NCI-H82 treated with DMSO at 0.1 percent for 48 hours (cell line): ENCODE measurements around the gene ACTRT3.
A peak's percentile ranks its signal among the peaks of the same experiment; 100 is the strongest.

ENCODE experiments used
- DNase-seq: peaks from one replicate; lab custom pipeline; 2025; ENCODE audit not compliant: unreplicated experiment; lab: John Stamatoyannopoulos, UW

Gene ACTRT3

DNA sequence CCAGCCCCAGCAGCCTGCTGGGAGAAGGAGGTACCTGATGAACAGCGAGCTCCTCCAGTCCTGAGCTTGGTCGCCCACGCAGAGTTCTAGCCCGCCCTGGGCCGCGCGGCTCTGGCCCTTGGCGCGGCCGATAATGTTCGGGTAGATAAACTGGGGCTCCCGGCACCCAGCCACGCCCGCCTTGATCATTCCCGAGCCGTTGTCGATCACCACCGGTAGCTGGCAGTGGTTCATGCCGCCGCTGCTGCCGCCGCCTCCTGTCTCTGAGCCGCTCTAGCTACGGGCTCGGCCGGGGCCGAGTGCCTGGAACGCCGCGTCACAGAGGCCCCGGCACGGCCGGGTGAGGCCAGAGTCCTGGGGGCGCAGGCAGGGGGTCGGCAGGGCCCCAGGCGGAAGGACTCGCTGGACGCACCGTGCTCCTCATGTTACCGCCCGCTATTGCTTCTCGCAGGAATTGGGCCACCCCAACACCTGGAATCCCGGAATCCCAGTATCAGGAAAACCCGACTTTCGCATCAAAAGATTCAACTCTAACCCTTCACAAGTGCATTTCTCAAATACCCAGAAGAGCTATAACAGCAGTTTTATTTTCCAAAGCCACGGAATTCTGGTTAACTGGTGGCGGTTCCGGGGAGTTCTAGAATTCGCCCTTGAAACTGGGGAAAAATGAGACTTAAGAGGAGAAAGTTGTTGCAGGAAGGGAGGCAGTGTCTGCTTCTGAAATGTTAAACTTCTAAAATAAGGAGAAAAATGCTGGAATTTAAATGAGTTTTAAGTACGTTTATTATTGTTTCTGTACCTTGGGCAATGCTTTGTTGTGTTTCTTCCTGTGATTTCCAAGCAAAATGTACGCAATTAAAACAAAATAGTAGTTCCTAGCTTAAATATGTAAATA, at the start of gene ACTRT3:
ACTRT3 (minus strand) TSS at position 275 of the 895 bp plus-strand sequence; CDS start at position 234, 41 bp downstream.
- DNase-seq: peak; percentile 30

DNA sequence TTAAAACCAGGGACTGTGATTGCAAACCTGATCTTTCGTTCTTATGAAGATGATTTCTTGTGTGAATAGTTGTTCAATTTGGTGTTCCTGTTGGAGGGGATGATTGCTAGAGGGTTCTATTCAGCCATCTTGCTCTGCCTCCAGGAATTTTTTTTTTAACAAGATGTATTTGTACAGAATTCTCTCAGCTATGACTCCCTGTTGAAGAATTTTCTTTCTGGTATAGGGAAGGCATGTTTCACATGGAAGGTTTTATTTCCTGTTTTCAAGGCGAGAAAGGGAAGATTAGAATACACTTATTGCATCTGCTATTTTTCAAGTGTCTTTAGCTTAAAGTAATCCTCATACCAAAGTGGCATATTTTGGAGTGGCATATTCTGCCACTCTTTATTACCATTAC, 49.0 kb upstream of the ACTRT3 start:
- DNase-seq: no peak

DNA sequence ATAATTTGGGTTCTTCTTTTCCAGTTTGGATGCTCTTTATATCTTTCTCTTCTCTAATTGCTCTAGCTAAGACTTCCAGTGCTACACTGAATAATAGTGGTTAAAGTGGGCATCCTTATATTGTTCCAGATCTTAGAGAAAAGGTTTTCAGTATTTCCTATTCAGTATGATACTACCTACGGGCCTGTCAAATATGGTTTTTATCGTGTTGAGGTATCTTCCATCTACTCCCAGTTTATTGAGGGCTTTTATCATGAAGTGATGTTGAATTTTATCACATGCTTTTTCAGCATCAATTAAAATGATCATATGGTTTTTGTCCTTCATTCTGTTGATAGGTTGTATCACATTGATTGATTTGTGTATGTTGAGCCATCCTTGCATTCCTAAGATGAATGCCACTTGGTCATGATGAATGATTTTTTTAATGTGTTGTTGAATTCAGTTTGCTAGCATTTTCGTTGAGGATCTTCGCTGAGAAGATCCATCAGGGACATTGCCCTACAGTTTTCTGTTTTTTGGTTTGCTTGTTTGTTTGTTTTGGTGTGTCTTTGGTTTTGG, 46.3 kb upstream of the ACTRT3 start:
- DNase-seq: no peak

DNA sequence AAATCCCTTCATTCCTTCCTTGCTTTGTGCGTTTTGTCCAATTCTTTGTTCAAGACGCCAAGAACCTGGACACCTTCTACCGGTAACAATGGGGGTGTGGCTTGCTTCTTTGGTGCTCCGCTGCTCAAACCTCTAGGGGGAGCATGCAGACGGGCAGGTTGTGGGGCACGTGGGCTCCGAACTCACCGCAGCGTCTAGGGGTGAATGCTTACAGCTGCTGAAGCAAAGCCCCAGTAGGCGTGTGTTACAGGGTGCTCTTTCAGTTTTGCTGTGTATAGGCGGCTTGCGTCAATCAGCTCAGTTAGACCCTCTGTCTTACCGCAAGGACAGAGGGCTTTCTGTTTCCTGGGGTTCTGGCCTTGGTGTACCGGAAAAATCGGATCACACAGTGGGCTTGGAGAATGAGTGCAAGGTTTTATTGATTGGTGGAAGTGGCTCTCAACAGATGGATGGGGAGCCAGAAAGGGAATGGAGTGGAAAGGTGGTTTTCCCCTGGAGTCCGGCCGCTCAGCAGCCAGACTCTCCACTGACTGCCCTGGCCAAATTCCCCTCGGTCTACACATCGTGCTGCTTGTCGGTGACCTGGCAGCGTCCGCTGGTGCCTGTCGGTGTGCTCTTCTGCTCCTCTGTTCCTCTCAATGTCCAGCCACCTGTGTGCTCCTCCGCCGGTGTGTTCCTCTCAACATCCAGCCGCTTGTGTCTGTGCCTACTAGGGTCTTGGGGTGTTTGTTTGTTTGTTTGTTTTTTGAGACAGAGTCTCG, 44.6 kb upstream of the ACTRT3 start:
- DNase-seq: no peak

DNA sequence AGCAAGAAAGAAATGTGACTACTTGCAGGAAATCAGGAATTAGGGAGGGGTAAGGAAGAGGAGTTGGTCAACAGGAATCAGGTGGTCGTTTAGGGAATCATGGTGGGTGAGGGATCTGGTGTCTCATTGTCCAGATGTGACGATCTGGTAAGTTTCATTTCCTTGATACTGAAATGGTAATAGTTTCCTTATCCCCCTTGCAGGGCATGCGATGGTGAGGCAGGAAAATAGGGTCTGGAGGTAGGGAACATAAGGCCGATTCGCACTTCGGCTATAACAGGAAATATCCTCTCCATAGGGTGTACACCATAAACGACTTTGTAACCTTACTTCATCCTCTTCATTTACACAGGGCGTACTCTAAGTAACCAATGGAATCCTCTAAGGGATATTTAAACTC, 43.9 kb upstream of the ACTRT3 start:
- no peak for DNase-seq

DNA sequence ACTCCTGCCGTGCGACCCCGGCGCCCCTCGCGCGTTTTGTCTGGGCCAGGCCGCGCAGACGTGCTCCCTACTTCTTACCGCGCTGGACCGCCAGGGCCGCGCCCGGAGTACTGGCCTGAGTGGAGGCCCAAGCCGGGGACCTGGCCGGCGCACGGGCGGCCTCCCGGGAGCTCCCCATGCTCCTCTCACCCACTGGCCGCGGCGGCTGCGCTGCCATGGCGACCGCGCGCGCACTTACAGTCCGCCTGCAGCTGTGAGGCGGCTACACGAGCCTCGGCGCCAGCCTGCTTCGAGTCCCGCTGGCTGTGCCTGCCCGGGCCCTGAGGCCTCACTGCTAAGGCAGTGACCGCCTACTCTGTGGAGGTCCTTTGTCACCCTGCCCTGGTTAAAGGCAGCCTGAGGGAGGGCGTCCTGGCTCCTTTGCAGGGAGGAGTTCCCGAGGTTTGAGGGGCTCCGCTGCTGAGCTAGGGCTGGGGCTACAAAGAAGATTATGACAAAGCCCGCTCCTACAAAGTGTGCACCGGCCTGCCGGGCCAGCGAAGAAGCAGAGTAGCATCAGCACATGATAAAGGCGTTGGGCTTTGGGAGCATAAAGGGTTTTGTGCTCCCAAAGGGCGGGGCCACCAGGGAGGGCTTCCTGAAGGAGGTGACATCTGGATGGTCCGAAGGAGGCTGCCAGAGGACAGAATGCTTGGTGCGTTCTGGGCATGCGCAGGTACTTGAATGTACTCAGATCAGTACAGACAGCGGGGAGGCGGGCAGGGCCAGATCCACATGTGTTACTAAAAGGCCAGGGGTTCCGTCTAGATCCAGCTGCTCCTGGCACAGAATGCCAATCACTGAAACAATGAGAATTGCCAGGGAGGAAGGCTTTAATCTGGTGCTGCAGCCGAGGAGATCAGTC, 43.2 kb upstream of the ACTRT3 start, which contains the start of the genes LRRC34 and LRRIQ4:
LRRC34 (minus strand) TSS at position 573 of the 904 bp plus-strand sequence; CDS start at position 217, 356 bp downstream.
LRRIQ4 (plus strand) TSS at position 539 of the 904 bp plus-strand sequence. CDS start 9,052 bp downstream, outside the sequence.
- DNase-seq: peak; percentile 66

DNA sequence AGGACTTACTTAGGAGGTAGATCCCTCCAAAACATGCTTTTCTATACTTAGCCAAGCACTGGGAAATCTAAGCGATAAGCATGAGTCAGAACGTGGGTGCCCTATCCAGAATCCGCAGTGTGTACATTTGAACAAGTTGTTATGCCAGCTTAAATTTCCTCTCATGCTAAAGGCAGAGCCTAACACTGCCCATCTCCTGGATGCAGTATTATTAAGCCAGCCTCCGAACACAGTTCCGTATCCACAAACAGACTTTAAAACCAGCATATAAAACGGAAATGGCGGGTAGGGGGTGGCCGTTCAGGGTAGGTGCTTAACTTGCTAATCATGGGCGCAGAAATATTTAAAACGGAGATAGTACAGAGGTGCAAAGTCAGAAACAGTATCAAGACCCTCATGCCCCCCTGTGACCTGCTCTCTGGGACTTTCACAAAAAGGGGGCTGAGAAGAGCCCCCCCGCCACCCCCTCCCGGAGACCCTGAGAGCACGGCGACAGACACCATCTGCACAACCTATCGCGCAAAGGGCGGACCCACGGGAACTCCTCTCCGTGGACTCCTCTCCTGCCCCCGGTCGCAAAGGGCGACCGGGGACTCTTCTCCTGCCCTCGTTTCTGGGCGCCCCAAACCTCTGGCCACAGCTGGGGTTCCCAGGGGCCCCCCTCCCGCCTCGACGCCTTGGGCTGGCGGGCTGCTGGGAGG, 42.4 kb upstream of the ACTRT3 start:
- peak; percentile 36 for DNase-seq

DNA sequence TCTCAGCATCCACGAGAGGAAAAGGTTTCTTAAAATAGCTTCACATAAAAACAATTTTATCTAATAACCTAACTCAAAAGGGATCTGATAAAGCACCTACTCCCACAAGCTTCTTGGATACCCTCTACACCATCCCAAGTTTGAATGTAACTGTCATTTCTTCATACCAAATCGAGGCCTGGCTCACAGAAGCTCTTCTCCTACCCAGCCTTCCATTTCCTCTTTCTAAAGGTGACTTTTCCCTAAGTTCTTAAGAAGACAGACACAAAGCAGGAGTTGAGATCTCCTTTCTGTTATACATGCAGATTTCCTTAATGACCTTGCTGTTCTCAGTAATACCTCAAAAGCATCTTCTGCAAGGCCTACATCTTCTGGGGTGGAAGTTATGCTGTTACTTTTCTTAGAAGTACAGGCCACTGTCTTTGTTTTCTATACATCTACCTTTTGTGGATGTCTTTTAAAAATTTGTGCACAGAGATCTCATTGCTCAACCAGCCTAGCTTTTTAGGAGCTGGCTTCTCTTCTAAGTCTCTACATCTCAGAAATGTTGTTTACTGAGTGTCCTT, 40.0 kb upstream of the ACTRT3 start:
- no peak for DNase-seq

DNA sequence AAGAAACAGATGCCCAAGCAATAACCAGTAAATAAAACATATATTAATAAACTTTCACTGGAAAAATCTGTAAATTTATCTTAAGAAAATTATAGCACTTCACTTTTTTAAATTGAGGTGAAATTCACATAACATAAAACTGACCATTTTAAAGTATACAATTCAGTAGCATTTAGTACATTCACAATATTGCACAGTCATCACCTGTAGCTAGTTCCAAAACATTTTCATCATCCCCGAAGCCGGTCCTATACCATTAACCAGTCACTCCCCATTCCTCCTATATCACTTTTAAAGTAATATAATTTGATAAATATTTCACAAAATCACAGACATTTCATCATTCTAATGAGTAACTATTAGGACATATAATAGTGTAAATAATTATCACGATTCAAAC, 35.3 kb upstream of the ACTRT3 start:
- DNase-seq: no peak

DNA sequence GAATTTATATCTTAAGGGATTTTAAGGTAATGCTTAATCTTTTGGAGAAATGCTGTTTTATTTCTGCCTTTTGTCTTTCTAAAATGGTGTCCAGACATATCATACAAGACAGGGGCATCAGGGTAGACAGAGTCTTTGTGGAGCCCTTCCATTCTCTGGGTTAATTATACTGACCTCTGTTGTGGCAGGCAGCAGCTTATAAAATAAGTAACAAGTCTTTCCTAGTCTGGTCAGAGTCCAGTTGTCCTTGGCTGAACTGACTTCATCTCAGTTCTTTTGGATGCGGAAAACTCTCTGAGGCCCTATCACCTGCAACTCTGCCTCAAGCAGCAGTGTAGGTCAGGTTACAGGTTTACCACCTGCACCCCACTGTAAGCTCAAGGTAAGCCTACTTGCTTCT, 23.0 kb upstream of the ACTRT3 start:
- no peak for DNase-seq

DNA sequence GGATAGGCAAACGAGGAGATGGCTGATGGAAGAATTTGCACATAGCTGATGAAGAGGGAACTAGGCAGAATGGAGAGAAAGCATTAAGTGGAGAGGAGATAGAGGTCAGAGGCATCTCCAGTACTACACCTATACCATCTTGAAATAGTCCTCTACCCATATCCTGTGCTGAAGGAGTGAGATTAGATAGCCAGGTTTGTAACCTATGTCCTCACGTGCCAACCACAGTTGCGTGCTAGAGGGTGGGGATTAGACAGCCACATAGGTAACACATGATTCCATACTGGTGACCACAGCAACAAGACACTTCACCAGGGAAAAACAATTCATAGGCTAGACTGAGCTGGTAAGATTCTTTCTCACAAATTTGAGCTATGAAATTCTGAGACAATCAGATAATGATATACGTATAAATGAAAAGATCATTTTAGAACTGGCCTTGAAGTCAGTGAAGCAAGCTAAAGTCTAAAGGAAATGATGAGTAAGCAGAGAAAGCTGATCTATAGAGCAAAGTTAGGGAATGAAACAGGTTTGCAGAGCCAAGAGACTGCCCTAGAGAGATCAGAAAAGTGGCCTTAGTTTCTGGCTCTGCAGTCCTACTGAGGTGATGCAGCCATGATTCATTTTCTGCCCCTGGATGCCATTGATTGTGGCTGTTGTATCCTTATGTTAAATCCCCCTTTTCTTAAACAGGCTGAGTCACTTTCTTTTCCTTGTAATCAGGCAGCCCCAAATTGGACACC, 21.5 kb upstream of the ACTRT3 start:
- DNase-seq: no peak

DNA sequence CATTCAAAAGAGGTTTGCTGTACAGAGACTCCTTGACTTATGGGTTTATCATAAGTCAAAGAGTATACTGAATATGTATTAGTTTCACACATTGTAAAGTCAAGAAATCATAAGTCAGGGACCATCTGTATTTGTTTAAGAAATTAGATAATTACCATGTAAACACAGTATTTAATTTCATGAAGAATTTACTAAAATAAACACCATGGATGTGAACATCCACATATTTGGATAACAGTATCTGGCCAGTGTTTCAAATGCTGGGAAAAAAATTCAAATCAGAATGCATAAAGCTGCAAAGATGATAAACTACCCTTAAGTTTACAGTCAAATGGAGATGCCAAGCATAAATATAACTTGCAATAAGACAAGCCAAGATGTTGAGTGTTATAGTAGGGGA, 20.9 kb upstream of the ACTRT3 start:
- DNase-seq: no peak

DNA sequence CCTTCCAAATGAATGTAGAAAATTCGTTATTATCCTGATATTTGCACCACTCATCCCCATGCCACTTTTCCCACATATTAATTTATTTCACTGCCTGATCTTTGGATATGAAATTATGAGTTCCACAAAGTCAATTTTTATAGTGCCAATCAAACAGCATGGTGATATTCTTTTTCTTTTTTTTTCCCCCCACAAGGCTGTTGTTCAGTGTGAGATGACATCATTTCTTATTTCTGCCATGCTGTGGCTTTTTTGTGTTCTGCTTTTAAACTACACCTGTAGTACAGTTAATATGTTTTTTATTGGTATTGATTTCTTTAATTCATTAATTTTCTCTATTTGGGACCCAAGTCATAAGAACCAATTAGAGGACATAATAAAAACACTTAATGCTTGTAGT, 18.4 kb upstream of the ACTRT3 start:
- DNase-seq: no peak

DNA sequence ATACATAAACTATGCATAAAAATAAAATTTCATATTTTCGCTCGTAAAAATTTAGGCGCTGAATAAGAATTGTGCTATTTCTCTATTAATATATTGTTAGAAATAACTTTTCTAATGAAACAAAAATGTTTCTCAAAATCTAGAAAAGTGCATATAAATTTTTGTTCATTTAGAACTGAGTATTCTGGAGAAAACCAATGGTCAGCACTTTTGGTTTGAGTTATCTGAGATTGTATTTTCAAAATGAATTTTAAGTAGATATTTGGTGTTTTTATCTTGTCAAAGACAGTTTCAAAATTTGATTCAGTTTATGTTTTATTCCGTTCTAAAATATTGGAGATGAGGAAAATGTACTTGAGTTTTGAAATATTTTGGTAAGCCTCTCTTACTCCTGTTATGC, 17.8 kb upstream of the ACTRT3 start:
- DNase-seq: no peak

DNA sequence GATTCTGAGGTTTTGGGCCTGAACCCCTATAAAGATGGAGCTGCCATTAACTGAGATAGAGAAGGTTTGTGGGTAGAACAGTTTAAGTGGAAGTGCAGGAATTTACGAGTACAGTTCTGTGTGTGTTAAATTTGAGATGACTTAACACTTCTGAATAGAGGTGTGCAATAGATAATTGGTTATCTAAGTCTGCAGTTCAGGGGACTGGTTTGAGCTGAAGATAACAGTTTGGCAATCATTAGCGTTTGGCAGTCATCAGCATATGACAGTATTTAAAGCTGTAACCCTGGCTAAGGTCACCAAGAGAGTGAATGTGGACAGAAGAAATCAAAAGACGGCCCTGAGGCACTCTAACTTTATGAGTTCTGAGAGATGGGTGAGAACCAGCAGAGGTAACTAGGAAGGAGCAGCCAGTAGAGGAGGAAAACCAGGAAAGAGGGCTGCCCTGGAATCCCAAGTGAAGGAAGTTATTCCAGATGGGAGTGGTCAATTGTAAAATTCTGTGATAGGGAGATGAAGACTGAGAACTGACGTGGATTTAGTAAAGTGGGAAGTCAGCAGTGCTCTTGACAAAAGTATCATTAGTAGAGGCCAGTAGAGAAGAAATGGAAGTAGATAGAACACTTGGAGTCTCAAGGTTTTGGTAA, 12.0 kb upstream of the ACTRT3 start:
- DNase-seq: no peak

DNA sequence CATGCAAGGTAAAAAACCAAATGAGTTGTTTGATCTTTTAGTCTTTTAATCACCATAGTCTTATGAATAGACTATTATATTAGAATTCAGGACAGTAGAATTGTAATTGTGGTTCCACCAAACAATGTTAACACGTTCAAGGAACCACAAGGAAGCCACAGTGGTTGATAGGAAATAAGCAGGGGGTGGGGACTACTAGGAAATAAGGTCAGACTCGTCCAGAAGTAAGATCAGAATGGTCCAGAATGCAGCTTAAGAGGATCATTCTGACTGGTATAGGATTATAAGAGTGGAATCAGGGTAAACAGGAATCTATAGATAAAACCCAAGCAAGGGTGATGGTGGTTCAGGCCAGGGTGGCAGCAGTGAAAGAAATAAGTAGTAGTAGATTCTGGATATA, 11.4 kb upstream of the ACTRT3 start:
- no peak for DNase-seq

DNA sequence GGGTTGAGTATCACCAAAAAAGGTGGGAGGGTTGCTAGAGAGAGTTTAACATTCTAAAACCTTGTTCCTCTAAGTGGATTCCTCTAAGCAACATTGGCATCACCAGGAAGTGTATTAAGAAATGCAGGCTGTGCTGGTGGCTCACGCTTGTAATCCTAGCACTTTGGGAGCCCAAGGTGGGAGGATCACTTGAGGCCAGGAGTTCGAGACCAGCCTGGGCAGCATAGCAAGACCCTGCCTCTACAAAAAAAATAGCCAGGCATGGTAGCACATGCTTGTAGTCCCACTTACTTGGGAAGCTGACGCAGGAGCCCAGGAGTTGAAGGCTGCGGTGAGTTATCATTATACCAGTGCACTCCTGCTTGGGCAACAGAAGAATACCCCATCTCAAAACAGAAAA, 8.5 kb upstream of the ACTRT3 start:
- DNase-seq: no peak

DNA sequence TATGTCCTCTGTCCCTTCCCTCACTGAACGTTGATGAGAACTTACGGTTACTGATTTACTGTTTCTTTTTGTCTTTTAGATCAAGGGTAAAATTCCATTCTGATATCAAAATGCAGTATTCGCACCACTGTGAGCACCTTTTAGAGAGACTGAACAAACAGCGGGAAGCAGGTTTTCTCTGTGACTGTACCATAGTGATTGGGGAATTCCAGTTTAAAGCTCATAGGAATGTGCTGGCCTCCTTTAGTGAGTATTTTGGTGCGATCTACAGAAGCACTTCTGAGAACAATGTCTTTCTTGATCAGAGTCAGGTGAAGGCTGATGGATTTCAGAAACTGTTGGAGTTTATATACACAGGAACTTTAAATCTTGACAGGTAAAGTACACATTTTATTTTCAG, 4.8 kb upstream of the ACTRT3 start:
- no peak for DNase-seq
